ENCODE data around the gene RPS6KA5. TPM values are rescaled to one million over a fixed set of nuclear protein-coding genes. Genes with fewer than 3 reads are reported as not detected.
A peak's percentile ranks its signal among the peaks of the same experiment; 100 is the strongest.
"Not testable (repeated sequence)": the region's sequence is repeated elsewhere in the genome, so short reads cannot be mapped to it uniquely, and the experiment has no call there.

RPS6KA5 gene
- total RNA-seq (2014; rRNA removed; shearing (Covaris generic)) = 9.7 and 11.0 TPM in 2 replicates

GRCh38 chr14:91060351-91061055 is at the start of gene RPS6KA5:
Gene RPS6KA5, minus strand, starts transcription at chr14:91060641. Its CDS starts 207 bp downstream, at chr14:91060434.
- H3K27ac ChIP-seq = peak within 1 kb of the TSS; percentile 76
- H3K36me3 ChIP-seq = no peaks in the 10 kb centered on the region
- DNase-seq = peak; percentile 100
- peak within 1 kb of the TSS; percentile 89 for H3K4me3 ChIP-seq
- H3K9me3 ChIP-seq (replicated peaks) = no peaks in the 10 kb centered on the region
- no peaks in the 10 kb centered on the region for H3K27me3 ChIP-seq
- peaks cover 9% of the 10 kb centered on the region for H3K4me1 ChIP-seq

DNA sequence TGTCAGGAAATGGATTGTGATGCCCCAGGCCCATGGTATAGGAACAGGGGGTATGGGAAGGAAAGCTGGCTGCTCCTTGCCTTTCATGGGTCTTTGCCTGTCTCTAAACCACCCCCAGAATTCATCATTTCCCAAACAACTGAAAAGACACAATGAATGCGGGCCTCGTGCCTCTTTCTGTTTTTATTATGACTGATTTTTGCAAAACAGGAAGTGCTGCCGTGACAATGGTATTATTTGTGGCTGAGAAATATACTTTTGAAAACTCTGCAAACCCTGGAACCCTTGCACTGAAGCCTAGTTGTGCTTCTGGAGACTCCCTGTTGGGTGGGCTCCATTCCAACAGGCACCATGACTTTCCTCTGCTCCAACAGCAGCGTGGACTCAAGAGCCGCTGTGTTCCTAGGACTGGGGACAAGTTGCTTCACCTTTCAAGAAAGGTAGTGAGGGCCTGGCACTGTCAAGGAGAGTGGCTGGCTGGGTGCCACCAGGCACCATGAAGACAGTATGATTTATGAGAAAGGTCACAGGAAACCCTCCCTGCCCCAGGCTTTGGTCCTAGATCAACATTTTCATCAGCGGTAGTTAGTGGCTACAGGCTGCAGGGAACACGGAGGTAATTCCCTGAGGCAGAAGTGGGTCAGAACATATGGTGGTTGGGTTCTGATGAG is 48.6 kb upstream of the RPS6KA5 start:
- H3K27ac ChIP-seq = no peak overlapping the region
- H3K27me3 ChIP-seq = no peaks in the 10 kb centered on the region
- H3K9me3 ChIP-seq (replicated peaks) = no peaks in the 10 kb centered on the region
- H3K4me1 ChIP-seq = peaks cover 6% of the 10 kb centered on the region; the same call in 1 of the 2 replicates
- H3K4me3 ChIP-seq = no peak overlapping the region
- no peak for DNase-seq
- no peaks in the 10 kb centered on the region for H3K36me3 ChIP-seq

- Histone ChIP-seq H3K4me3 (no peak overlapping the region), H3K36me3 (no peaks in the 10 kb centered on the region), H3K9me3 (replicated peaks) (no peaks in the 10 kb centered on the region), H3K4me1 (peaks cover 6% of the 10 kb centered on the region; the same call in 1 of the 2 replicates), H3K27me3 (no peaks in the 10 kb centered on the region), H3K27ac (no peak overlapping the region)
- DNase-seq = no peak
Measured at GRCh38 chr14:91103116-91103515, 42.7 kb upstream of the RPS6KA5 start.

DNA sequence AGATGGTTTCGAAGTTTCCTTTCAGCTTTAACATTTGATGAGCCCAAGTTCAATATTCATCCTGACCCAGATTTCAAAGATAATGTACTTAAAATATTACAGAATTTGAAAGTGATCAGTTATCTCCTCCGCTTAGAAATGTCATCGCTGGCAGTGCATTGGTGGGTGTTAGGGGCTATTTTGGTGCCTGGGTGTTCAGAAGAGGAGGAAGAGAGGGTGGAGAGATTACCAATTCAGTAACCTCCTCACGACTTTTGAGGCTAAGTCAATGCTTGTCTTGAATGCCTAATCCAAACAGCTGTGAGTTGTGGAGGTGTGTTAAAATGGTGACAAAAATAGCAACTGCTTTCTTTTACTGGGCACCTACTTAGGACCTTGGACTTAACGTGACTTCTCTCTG is 39.7 kb upstream of the RPS6KA5 start:
- no peak overlapping the region for H3K4me3 ChIP-seq
- H3K4me1 ChIP-seq = peaks cover 4% of the 10 kb centered on the region; the same call in 1 of the 2 replicates
- H3K36me3 ChIP-seq = no peaks in the 10 kb centered on the region
- H3K27ac ChIP-seq = no peak overlapping the region
- H3K27me3 ChIP-seq = no peaks in the 10 kb centered on the region
- no peak for DNase-seq
- no peaks in the 10 kb centered on the region for H3K9me3 ChIP-seq (replicated peaks)

GRCh38 chr14:91098591-91098990 is 38.1 kb upstream of the RPS6KA5 start:
- no peak for DNase-seq
- Histone ChIP-seq H3K27ac (no peak overlapping the region), H3K4me1 (peaks cover 9% of the 10 kb centered on the region), H3K36me3 (no peaks in the 10 kb centered on the region), H3K4me3 (no peak overlapping the region), H3K9me3 (replicated peaks) (no peaks in the 10 kb centered on the region), H3K27me3 (no peaks in the 10 kb centered on the region)

DNA sequence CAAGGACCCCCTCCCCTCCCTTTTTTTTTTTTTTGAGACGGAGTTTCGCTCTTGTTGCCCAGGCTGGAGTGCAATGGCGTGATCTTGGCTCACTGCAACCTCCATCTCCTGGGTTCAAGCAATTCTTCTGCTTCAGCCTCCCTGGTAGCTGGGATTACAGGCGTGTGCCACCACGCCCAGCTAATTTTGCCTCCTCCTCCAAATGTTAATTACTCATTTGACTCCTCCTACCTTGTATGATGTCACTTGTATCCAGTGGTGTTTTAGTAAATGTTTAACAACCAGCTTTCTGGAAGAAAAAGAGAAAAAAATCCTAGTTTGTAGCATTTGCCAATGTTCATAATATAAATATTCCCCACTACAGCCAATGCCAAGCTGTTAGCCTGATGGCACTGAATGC is 37.2 kb upstream of the RPS6KA5 start:
- H3K4me3 ChIP-seq; H3K36me3 ChIP-seq; H3K27ac ChIP-seq; H3K27me3 ChIP-seq; H3K9me3 ChIP-seq (replicated peaks); H3K4me1 ChIP-seq; DNase-seq: not testable (repeated sequence)

DNA sequence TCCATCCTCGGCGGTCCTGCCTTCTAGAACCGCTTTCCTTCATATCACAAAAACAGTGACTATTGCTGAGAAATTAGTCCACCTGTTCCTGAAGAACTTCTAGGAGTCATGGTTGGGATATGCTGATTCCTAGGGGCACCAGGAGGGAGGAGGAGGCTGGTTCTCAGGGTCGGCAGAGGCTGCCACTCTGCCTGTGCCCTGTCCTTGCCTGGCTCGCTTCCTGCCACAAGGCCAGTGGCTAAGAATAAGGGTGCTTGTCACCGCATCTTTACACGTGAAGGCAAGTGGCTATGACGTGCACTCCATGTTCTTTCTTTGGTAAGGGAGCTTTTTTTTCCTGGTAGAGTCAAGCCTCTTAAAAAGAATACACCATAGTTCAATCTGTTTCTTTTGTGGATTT is 34.7 kb upstream of the RPS6KA5 start:
- Histone ChIP-seq H3K27me3 (no peaks in the 10 kb centered on the region), H3K36me3 (no peaks in the 10 kb centered on the region), H3K4me1 (peaks cover 9% of the 10 kb centered on the region), H3K9me3 (replicated peaks) (no peaks in the 10 kb centered on the region), H3K4me3 (peak overlapping the region; percentile 18; the same call in 1 of the 2 replicates), H3K27ac (peak overlapping the region; percentile 63)
- DNase-seq = no peak

GRCh38 chr14:91094772-91095171 is 34.3 kb upstream of the RPS6KA5 start:
- Histone ChIP-seq H3K9me3 (replicated peaks) (no peaks in the 10 kb centered on the region), H3K27ac (peak overlapping the region; percentile 63), H3K36me3 (no peaks in the 10 kb centered on the region), H3K4me3 (peak overlapping the region; percentile 18; the same call in 1 of the 2 replicates), H3K4me1 (peaks cover 9% of the 10 kb centered on the region), H3K27me3 (no peaks in the 10 kb centered on the region)
- DNase-seq = peak; percentile 72 to 79

DNA sequence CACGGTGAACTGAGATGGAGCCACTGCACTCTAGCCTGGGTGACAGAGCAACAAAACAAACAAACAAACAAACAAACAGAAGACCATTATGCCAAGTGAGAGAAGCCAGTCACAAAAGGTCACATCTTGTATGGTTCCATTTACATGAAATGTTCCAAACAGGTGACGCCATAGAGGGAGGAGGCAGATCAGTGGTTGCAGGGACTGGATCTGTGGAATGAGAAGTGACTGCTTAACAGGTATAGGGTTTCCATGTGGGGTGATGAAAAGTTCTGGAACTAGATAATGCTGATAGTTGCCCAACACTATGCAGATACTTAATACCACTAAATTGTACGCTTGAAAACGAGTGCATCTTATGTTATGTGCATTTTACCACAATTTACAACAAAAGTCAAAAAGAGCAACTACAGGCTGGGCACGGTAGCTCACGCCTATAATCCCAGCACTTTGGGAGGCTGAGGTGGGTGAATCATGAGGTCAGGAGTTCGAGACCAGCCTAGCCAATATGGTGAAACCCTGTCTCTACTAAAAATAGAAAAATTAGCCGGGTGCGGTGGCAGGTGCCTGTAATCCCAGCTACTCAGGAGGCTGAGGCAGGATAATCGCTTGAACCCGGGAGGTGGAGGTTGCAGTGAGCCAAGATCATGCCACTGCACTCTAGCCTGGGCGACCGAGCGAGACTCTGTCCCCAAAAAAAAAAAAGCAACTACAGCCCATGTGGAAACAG is 33.5 kb upstream of the RPS6KA5 start:
- not testable (repeated sequence) for H3K4me3 ChIP-seq; H3K27me3 ChIP-seq; H3K36me3 ChIP-seq; DNase-seq; H3K9me3 ChIP-seq (replicated peaks); H3K27ac ChIP-seq; H3K4me1 ChIP-seq

- Histone ChIP-seq H3K9me3 (replicated peaks) (no peaks in the 10 kb centered on the region), H3K4me1 (peaks cover 9% of the 10 kb centered on the region), H3K27me3 (no peaks in the 10 kb centered on the region), H3K4me3 (no peak overlapping the region), H3K36me3 (no peaks in the 10 kb centered on the region), H3K27ac (no peak overlapping the region)
- DNase-seq = no peak
Measured at GRCh38 chr14:91092073-91092472, 31.6 kb upstream of the RPS6KA5 start.

DNA sequence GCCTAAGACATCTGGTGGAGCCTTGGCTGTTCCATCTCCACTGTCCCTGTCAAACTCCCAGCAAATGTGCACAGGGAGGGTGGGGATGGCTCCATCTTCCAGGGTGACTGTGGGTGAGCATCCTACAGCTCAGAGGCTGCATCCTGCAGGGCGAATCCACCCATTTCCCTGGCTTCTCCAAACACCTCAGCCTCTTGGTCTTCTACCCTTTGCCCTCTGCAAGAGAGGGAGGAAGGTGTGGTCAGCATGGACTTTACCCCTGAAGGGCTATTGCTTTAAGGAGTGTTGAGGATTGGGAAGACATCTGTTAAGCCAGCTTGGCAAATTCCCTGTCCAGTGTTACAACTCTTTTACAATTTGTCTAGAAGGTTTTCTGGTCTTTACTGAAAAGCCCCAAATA is 30.3 kb upstream of the RPS6KA5 start:
- H3K27me3 ChIP-seq = no peaks in the 10 kb centered on the region
- no peaks in the 10 kb centered on the region for H3K9me3 ChIP-seq (replicated peaks)
- DNase-seq = no peak
- H3K4me1 ChIP-seq = peaks cover 9% of the 10 kb centered on the region
- H3K36me3 ChIP-seq = no peaks in the 10 kb centered on the region
- no peak overlapping the region for H3K27ac ChIP-seq
- no peak overlapping the region for H3K4me3 ChIP-seq

GRCh38 chr14:91089958-91090535 is 29.6 kb upstream of the RPS6KA5 start:
- Histone ChIP-seq H3K36me3 (no peaks in the 10 kb centered on the region), H3K27ac (no peak overlapping the region), H3K9me3 (replicated peaks) (no peaks in the 10 kb centered on the region), H3K27me3 (no peaks in the 10 kb centered on the region), H3K4me1 (peaks cover 4% of the 10 kb centered on the region), H3K4me3 (no peak overlapping the region)
- no peak for DNase-seq

DNA sequence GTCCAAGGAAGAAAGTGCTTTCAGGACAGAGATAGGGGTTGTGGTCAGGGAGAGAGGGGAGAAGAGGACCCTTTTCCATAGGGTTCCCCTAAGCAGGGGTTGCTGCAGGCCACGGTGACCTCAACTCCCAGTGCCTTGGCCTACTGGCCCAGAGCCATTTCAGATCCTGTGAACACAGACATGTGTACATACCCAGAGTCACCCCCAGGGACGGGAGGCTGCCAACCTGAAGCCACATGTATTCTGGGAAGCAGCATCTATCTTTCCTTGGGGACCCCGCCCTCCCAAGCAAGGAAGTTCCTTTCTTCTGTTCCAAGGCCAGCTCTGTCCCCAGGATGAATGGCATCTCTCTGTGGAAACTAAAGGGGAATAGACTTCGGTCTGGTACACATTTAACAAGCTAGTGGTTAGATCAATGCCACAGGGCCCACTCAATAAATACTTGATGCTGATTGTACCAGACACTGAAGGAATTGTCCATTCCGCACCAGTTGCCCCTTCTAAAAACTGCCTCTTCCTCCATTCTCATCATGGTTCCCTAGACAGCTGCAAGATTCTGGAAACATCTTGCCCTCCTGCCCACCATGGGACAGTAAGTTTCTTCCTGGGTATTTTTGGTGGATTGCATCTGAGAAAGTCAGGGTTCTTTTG is 28.3 kb upstream of the RPS6KA5 start:
- Histone ChIP-seq H3K27me3 (no peaks in the 10 kb centered on the region), H3K4me1 (no peaks in the 10 kb centered on the region), H3K9me3 (replicated peaks) (no peaks in the 10 kb centered on the region), H3K4me3 (no peak overlapping the region), H3K36me3 (no peaks in the 10 kb centered on the region), H3K27ac (no peak overlapping the region)
- no peak for DNase-seq

- DNase-seq; H3K4me1 ChIP-seq; H3K27me3 ChIP-seq; H3K4me3 ChIP-seq; H3K9me3 ChIP-seq (replicated peaks); H3K27ac ChIP-seq; H3K36me3 ChIP-seq: not testable (repeated sequence)
Measured at GRCh38 chr14:91087470-91087869, 27.0 kb upstream of the RPS6KA5 start.
